ENCODE measurements around the gene TCEA2.

DNA sequence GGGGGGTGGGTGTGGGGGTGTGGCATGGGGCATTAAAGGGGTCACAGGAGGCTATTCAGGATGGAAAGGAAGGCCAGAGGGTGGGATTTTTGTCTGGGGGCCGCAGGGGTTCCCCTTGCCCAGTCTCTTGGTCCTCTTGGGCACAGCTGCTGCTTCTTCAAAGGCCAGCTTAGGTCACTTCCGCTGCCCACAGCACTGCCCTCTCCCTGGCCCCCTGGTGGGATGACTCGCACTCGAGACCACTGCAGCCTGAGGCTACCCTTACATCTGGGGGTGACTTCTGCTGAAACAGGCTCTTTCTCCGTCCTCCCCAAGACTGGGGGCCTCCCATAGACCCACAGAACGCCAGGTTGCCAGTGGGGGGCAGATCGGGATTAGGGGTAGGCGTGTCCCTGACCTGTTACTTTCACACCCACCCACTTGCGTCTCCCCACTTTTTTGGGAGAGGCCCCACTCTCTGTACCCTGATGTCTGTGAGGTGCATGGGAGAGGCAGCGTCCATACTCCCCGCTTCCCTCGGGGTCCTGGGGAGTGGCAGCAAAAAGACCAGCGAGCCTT, 19.9 kb downstream of the TCEA2 start:
- TF ChIP-seq SP1 (IDR thresholded peaks at IDR 0.05) (no peak), SUZ12 (IDR thresholded peaks at IDR 0.05) (no peak), HDGF (IDR thresholded peaks at IDR 0.05; ENCODE audit: borderline replicate concordance) (no peak), CTBP1 (IDR thresholded peaks at IDR 0.05; ENCODE audit: borderline replicate concordance) (no peak), NFRKB (IDR thresholded peaks at IDR 0.05) (no peak), FOXA1 (IDR thresholded peaks at IDR 0.05) (no peak), FOXM1 (IDR thresholded peaks at IDR 0.05; ENCODE audit: borderline replicate concordance) (no peak), BHLHE40 (IDR thresholded peaks at IDR 0.05; ENCODE audit: borderline replicate concordance) (no peak), LEF1 (IDR thresholded peaks at IDR 0.05; ENCODE audit: borderline replicate concordance) (no peak), FOXK2 (IDR thresholded peaks at IDR 0.05) (no peak)

Measured in HEK293T (cell line).